Activated CD4-positive, alpha-beta memory T cell treated with anti-CD3 and anti-CD28 coated beads for 36 hours (primary cell): ENCODE measurements around the gene TRPM2. TPM values are rescaled to one million over a fixed set of nuclear protein-coding genes. Genes with fewer than 3 reads are reported as not detected.

Experiments
- CTCF ChIA-PET: fragments of 350-600 bp; sonication (Branson Sonifier 250); formaldehyde crosslinking; loops from one replicate; lab custom pipeline; 2021; ENCODE audit warnings: antibody characterized with exemption, inconsistent platforms; lab: Charles Lee
- POLR2A ChIA-PET: fragments of 350-600 bp; sonication (Branson Sonifier 250); formaldehyde crosslinking; loops from one replicate; lab custom pipeline; 2021; ENCODE audit warnings: antibody characterized with exemption; lab: Charles Lee
- DNase-seq: peaks from one replicate; pipeline ENCODE4 v3.0.0-alpha.2; 2020
- H3K27ac Mint-ChIP-seq: one replicate; pipeline ENCODE4 v1.8.0; 2021; ENCODE audit warnings: mixed read lengths
- H3K27me3 Mint-ChIP-seq: one replicate; pipeline ENCODE4 v1.8.0; 2021; ENCODE audit warnings: mixed read lengths
- H3K36me3 Mint-ChIP-seq: one replicate; pipeline ENCODE4 v1.8.0; 2021; ENCODE audit warnings: mixed read lengths
- H3K4me1 Mint-ChIP-seq: one replicate; pipeline ENCODE4 v1.8.0; 2021; ENCODE audit warnings: low read depth, mixed read lengths
- H3K4me3 Mint-ChIP-seq: one replicate; pipeline ENCODE4 v1.8.0; 2021; ENCODE audit warnings: mild to moderate bottlenecking, mixed read lengths
- H3K9me3 Mint-ChIP-seq: one replicate; pipeline ENCODE4 v1.8.0; 2021; ENCODE audit warnings: mixed read lengths
- intact Hi-C: fragments of 100-400 bp; cut with micrococcal nuclease; formaldehyde crosslinking; loops from one replicate; pipeline ENCODE4 v1.15.1; 2023
- total RNA-seq, 2 experiments: library from RNA; stranded (reverse); gene quantifications; one replicate each; pipeline ENCODE4 v1.2.3, GENCODE V29; 2021

The TRPM2 gene
- total RNA-seq, 2 experiments from 2014 or later: 1.6 to 1.9 TPM

DNA sequence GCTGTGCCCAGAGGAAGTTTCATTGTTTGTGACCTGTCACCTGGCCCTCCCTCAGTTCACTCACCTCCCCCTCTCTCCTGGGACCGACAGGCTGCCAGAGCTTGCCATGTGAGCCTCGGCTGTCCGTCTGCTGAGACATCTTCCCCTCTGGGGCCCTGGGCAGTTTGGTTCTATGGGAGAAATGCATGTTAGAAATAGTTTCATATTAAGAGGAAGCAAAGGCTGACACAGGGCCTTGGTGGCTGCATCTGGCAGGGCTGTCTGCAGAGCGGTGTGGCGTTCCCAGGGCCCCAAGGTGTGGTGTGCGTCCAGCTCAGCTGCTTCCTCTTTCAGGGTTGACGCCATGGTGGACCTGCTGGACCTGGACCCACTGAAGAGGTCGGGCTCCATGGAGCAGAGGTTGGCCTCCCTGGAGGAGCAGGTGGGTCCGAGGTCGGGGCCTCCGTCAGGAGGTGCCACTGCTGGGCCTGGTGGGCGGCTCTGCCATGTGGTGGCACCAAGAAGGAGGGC is 69.9 kb downstream of the TRPM2 start:
- Mint-ChIP-seq H3K4me1 (no peaks in the 10 kb centered on the region), H3K27ac (no peak overlapping the region), H3K9me3 (peaks cover 5% of the 10 kb centered on the region), H3K27me3 (no peaks in the 10 kb centered on the region), H3K4me3 (no peak overlapping the region), H3K36me3 (no peaks in the 10 kb centered on the region)
- ChIA-PET CTCF (no interaction called here), POLR2A (no interaction called here)
- intact Hi-C loops: no loop called here
- no peak for DNase-seq

- no peak for DNase-seq
- Mint-ChIP-seq H3K9me3 (peaks cover 7% of the 10 kb centered on the region), H3K27me3 (no peaks in the 10 kb centered on the region), H3K27ac (no peak overlapping the region), H3K4me1 (no peaks in the 10 kb centered on the region), H3K36me3 (no peaks in the 10 kb centered on the region), H3K4me3 (no peak overlapping the region)
- intact Hi-C loops: no loop called here
- ChIA-PET CTCF (no interaction called here), POLR2A (no interaction called here)
Observed at GRCh38 chr21:44423941-44424607, 70.7 kb downstream of the TRPM2 start.

- Mint-ChIP-seq H3K4me3 (no peak overlapping the region), H3K4me1 (no peaks in the 10 kb centered on the region), H3K9me3 (peaks cover 5% of the 10 kb centered on the region), H3K27ac (no peak overlapping the region), H3K27me3 (no peaks in the 10 kb centered on the region), H3K36me3 (no peaks in the 10 kb centered on the region)
- ChIA-PET CTCF (no interaction called here), POLR2A (no interaction called here)
- DNase-seq: no peak
- intact Hi-C loops: no loop called here
Observed at GRCh38 chr21:44424608-44425306, 71.3 kb downstream of the TRPM2 start.

- POLR2A ChIA-PET: no interaction called here
- CTCF ChIA-PET: no interaction called here
- Mint-ChIP-seq H3K27ac (no peak overlapping the region), H3K4me1 (no peaks in the 10 kb centered on the region), H3K36me3 (no peaks in the 10 kb centered on the region), H3K4me3 (no peak overlapping the region), H3K9me3 (peaks cover 9% of the 10 kb centered on the region), H3K27me3 (no peaks in the 10 kb centered on the region)
- DNase-seq: no peak
- intact Hi-C loops: no loop called here
Observed at GRCh38 chr21:44425307-44425894, 72.0 kb downstream of the TRPM2 start.

DNA sequence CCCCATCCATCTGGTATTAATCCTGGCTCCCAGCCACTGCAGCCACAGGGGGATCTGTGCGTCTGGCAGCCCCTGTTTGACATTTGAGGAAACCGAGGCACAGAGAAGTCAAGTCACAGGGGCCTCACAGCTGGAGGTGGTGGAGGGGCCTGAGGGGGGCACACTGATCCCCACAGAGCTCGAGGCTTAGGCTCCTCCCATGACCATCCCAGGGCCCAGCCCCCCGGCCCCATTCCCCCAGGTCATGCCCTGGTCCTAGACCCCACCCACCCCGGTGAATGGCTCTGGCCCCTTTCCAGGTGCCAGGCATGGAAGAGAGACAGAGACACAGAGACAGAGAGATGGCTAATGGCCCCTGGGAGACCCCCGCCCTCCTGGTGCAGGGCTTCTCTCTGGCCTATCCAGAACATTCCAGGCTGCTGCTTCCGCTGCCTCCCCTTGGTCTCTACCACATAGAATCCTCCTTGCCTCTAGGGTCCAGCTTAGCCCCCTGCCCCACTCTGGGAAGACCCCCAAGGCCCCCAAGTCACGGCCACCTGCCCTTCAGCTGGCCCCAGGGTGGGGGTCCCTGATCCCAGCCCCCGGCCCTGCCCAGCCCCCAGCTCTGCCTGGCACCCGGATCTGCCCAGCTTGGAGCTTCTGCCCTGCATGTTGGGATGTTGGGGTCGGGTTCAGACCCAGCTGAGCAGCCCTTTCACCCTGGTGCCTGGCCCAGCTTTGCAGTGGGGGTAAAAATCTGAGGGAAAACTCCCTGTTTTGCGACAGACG is 72.7 kb downstream of the TRPM2 start:
- ChIA-PET CTCF (no interaction called here), POLR2A (no interaction called here)
- intact Hi-C loops: no loop called here
- Mint-ChIP-seq H3K36me3 (no peaks in the 10 kb centered on the region), H3K9me3 (peaks cover 12% of the 10 kb centered on the region), H3K27ac (no peak overlapping the region), H3K27me3 (no peaks in the 10 kb centered on the region), H3K4me3 (no peak overlapping the region), H3K4me1 (no peaks in the 10 kb centered on the region)
- DNase-seq: no peak

DNA sequence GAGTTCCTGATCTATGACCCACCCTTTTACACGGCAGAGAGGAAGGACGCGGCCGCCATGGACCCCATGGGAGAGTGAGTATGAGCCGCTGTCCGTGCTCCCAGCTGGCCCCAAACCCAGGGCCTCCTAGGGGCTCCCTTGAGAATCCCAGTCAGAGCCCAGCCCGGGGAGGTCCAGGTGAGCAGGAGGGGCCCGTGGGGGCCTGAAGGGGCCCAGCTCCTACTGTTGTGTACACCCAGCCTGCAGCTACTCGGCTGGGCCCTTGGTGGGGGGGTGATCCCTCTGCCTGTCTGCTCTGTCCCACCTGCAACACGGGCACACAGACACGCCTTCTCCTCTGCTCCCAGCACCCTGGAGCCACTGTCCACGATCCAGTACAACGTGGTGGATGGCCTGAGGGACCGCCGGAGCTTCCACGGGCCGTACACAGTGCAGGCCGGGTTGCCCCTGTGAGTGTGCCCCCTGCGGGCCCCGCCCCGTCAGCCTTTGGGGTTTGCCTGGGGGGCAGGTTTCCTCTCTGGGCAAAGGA is 73.3 kb downstream of the TRPM2 start:
- no peak overlapping the region for H3K27ac Mint-ChIP-seq
- CTCF ChIA-PET: no interaction called here
- POLR2A ChIA-PET: no interaction called here
- DNase-seq: no peak
- peaks cover under 1% of the 10 kb centered on the region for H3K36me3 Mint-ChIP-seq
- no peaks in the 10 kb centered on the region for H3K27me3 Mint-ChIP-seq
- intact Hi-C loops: no loop called here
- H3K4me3 Mint-ChIP-seq: no peak overlapping the region
- no peaks in the 10 kb centered on the region for H3K4me1 Mint-ChIP-seq
- peaks cover 16% of the 10 kb centered on the region for H3K9me3 Mint-ChIP-seq

- H3K9me3 Mint-ChIP-seq: peaks cover 20% of the 10 kb centered on the region
- peaks cover 2% of the 10 kb centered on the region for H3K36me3 Mint-ChIP-seq
- no peak overlapping the region for H3K27ac Mint-ChIP-seq
- ChIA-PET POLR2A (no interaction called here), CTCF (no interaction called here)
- H3K4me1 Mint-ChIP-seq: no peaks in the 10 kb centered on the region
- H3K27me3 Mint-ChIP-seq: no peaks in the 10 kb centered on the region
- DNase-seq: no peak
- H3K4me3 Mint-ChIP-seq: no peak overlapping the region
- intact Hi-C loops: loop anchor here (2.0 kb wide), 1 partner anchor 27 kb away; the partner anchor contains the start of gene LRRC3
Observed at GRCh38 chr21:44427241-44428120, 74.1 kb downstream of the TRPM2 start.

- no peak overlapping the region for H3K27ac Mint-ChIP-seq
- H3K9me3 Mint-ChIP-seq: peaks cover 20% of the 10 kb centered on the region
- H3K27me3 Mint-ChIP-seq: no peaks in the 10 kb centered on the region
- peak; percentile 63 for DNase-seq
- CTCF ChIA-PET: no interaction called here
- intact Hi-C loops: loop anchor here (2.0 kb wide), 1 partner anchor 26 kb away; the partner anchor contains the start of gene LRRC3
- peaks cover 2% of the 10 kb centered on the region for H3K36me3 Mint-ChIP-seq
- H3K4me1 Mint-ChIP-seq: no peaks in the 10 kb centered on the region
- no peak overlapping the region for H3K4me3 Mint-ChIP-seq
- POLR2A ChIA-PET: no interaction called here
Observed at GRCh38 chr21:44428281-44428960, 75.0 kb downstream of the TRPM2 start.

DNA sequence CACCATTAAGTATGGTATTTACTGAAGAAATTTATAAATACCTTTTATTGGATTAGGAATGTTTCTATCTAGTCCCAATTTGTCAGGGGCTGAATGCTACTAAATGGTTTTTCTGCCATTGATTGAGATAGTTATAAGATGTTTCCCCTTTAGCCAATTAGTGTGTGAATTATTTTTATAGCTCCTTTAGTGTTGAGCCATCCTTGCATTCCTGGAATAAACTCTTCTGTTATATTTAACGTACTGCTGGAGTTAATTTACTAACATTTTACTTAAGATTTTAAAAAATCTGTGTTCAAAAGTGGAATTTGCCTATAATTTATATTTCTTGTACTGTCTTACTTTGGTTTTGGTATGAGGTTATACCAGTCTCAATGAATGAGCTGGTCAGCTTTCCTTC is 76.5 kb downstream of the TRPM2 start:
- POLR2A ChIA-PET: no interaction called here
- peaks cover 2% of the 10 kb centered on the region for H3K36me3 Mint-ChIP-seq
- CTCF ChIA-PET: interaction anchor here (0.9 to 1.8 kb wide), 3 partner anchors 50 to 81 kb away, joined by 3 to 6 read pairs (median 3); no protein-coding TSS in a partner anchor
- H3K27ac Mint-ChIP-seq: no peak overlapping the region
- no peak overlapping the region for H3K4me3 Mint-ChIP-seq
- DNase-seq: no peak
- no peaks in the 10 kb centered on the region for H3K27me3 Mint-ChIP-seq
- H3K4me1 Mint-ChIP-seq: no peaks in the 10 kb centered on the region
- peaks cover 20% of the 10 kb centered on the region for H3K9me3 Mint-ChIP-seq
- intact Hi-C loops: loop anchor here (2.0 kb wide), 1 partner anchor 25 kb away; the partner anchor contains the start of gene LRRC3

DNA sequence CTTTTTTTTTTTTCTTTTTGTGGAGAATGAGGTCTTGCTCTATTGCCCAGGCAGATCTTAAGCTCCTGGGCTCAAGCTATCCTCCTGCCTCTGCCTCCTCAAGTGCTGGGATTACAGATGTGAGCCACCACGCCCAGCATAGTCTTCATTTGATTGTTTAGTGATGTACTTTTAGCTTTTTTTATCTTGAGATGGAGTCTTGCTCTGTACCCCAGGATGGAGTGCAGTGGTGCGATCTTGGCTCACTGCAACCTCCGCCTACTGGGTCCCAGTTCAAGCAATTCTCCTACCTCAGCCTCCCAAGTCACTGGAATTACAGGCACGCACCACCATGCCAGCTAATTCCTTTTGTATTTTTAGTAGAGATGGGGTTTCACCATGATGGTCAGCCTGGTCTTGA is 77.9 kb downstream of the TRPM2 start:
- Mint-ChIP-seq H3K27me3 (no peaks in the 10 kb centered on the region), H3K4me1 (no peaks in the 10 kb centered on the region), H3K36me3 (peaks cover 2% of the 10 kb centered on the region), H3K4me3 (no peak overlapping the region), H3K9me3 (peaks cover 20% of the 10 kb centered on the region), H3K27ac (no peak overlapping the region)
- DNase-seq: no peak
- intact Hi-C loops: no loop called here
- ChIA-PET POLR2A (no interaction called here), CTCF (interaction anchor here (1.0 to 1.8 kb wide), 2 partner anchors 49 to 50 kb away, joined by 3 to 6 read pairs; no protein-coding TSS in a partner anchor)
